Activated naive CD8-positive, alpha-beta T cell treated with anti-CD3 and anti-CD28 coated beads for 36 hours (primary cell): ENCODE data around the gene ANKRD35. TPM values are rescaled to one million over a fixed set of nuclear protein-coding genes. Genes with fewer than 3 reads are reported as not detected.

Source experiments
- total RNA-seq, 2 experiments: library from RNA; stranded (reverse); gene quantifications; one replicate each; pipeline ENCODE4 v1.2.3, GENCODE V29; 2021

The ANKRD35 gene
- total RNA-seq, 2 experiments from 2014 or later: 0.58 to 0.64 TPM

Other genes starting within 250 kb of the ANKRD35 start
- not detected for gene PDZK1, start 178.5 kb downstream of the ANKRD35 start, total RNA-seq
- 10 to 100 TPM; 14.2 to 14.4 TPM for gene CD160, start 166.4 kb downstream of the ANKRD35 start, total RNA-seq
- gene RNF115, start 61.8 kb downstream of the ANKRD35 start, total RNA-seq: 10 to 100 TPM; 14.3 to 15.5 TPM
- gene POLR3C, start 61.7 kb downstream of the ANKRD35 start, total RNA-seq: 10 to 100 TPM; 59.2 to 62.0 TPM
- gene NUDT17, start 40.2 kb downstream of the ANKRD35 start, total RNA-seq: 1 to 10 TPM; 3.6 to 3.8 TPM
- gene PIAS3, start 26.8 kb downstream of the ANKRD35 start, total RNA-seq: 10 to 100 TPM; 14.7 to 16.4 TPM
- gene ITGA10, start 24.2 kb upstream of the ANKRD35 start, total RNA-seq: 1 to 10 TPM in 1 of 2 experiments, under 1 TPM in 1; 0.97 to 1.2 TPM
- 10 to 100 TPM; 33.6 to 33.8 TPM for gene PEX11B, start 32.9 kb upstream of the ANKRD35 start, total RNA-seq
- 100 to 1,000 TPM; 345 to 349 TPM for gene RBM8A, start 41.6 kb upstream of the ANKRD35 start, total RNA-seq
- 10 to 100 TPM; 37.6 to 38.3 TPM for gene LIX1L, start 72.2 kb upstream of the ANKRD35 start, total RNA-seq
- 10 to 100 TPM in 1 of 2 experiments, 1 to 10 TPM in 1; 9.3 to 10.3 TPM for gene ANKRD34A, start 78.7 kb upstream of the ANKRD35 start, total RNA-seq
- gene POLR3GL, start 78.8 kb upstream of the ANKRD35 start, total RNA-seq: 10 to 100 TPM; 21.1 to 21.9 TPM
- gene TXNIP, start 110.7 kb upstream of the ANKRD35 start, total RNA-seq: 100 to 1,000 TPM; 228 to 231 TPM
- gene HJV, start 135.9 kb upstream of the ANKRD35 start, total RNA-seq: not detected